Smooth muscle cell (in vitro differentiated cells): Measurements from ENCODE around the gene BUD31. TPM values are rescaled to one million over a fixed set of nuclear protein-coding genes. Genes with fewer than 3 reads are reported as not detected.
A peak's percentile ranks its signal among the peaks of the same experiment; 100 is the strongest.

Experiments
- DNase-seq: peaks from one replicate; lab custom pipeline; 2025; ENCODE audit not compliant: unreplicated experiment; lab: John Stamatoyannopoulos, UW
- H2AFZ ChIP-seq: fragments of 200-600 bp; sonication (generic); 2 replicates; pipeline ENCODE4 v1.6.0; 2016; ENCODE audit warnings: antibody characterized with exemption, low read depth, mild to moderate bottlenecking
- H3F3A ChIP-seq: fragments of 200-600 bp; sonication (generic); 2 replicates; pipeline ENCODE4 v1.6.0; 2017; ENCODE audit warnings: antibody characterized with exemption, low read depth
- H3K27ac ChIP-seq: fragments of 200-600 bp; sonication (generic); 2 replicates; pipeline ENCODE4 v1.5.1; 2016; ENCODE audit warnings: low read depth, mild to moderate bottlenecking
- H3K27me3 ChIP-seq: fragments of 200-600 bp; sonication (generic); 2 replicates; pipeline ENCODE4 v1.6.1; 2016; ENCODE audit warnings: low read depth, mild to moderate bottlenecking
- H3K36me3 ChIP-seq: fragments of 200-600 bp; sonication (generic); 2 replicates; pipeline ENCODE4 v1.5.1; 2016; ENCODE audit warnings: low read depth
- H3K4me1 ChIP-seq: fragments of 200-600 bp; sonication (generic); 2 replicates; pipeline ENCODE4 v1.5.1; 2016; ENCODE audit warnings: low read depth
- H3K4me2 ChIP-seq: fragments of 200-600 bp; sonication (generic); 2 replicates; pipeline ENCODE4 v1.6.0; 2016; ENCODE audit warnings: mild to moderate bottlenecking
- H3K4me3 ChIP-seq: fragments of 200-600 bp; sonication (generic); 2 replicates; pipeline ENCODE4 v1.5.1; 2016; ENCODE audit warnings: mild to moderate bottlenecking
- H3K79me2 ChIP-seq: fragments of 200-600 bp; sonication (generic); 2 replicates; pipeline ENCODE4 v1.6.0; 2016; ENCODE audit warnings: low read depth, mild to moderate bottlenecking
- H3K9ac ChIP-seq: fragments of 200-600 bp; sonication (generic); 2 replicates; pipeline ENCODE4 v1.6.0; 2016; ENCODE audit warnings: low read depth
- H3K9me3 ChIP-seq: fragments of 200-600 bp; sonication (generic); replicated peaks from 2 replicates; pipeline ENCODE4 v1.5.1; 2016; ENCODE audit warnings: low read depth
- H4K20me1 ChIP-seq: fragments of 200-600 bp; sonication (generic); 2 replicates; pipeline ENCODE4 v1.6.0; 2016; ENCODE audit warnings: low read depth
- CTCF ChIP-seq: fragments of 200-600 bp; sonication (generic); IDR thresholded peaks from 2 replicates; pipeline ENCODE4 v1.5.1; 2017; ENCODE audit warnings: borderline replicate concordance, mild to moderate bottlenecking, antibody characterized with exemption; ENCODE audit not compliant: insufficient read depth, poor library complexity, severe bottlenecking
- WGBS: methylation state at CpG from one replicate; pipeline ENCODE4 v1.1.7; 2016; ENCODE audit warnings: low lambda C conversion rate; 5-methylcytosine and 5-hydroxymethylcytosine counted together
- polyA plus RNA-seq: library from polyadenylated mRNA; unstranded; fragments of >200 nt; fragmentation: Nextera tagmentation; extraction: Ambion mirVana; gene quantifications from 2 replicates; pipeline ENCODE4 v1.2.1, GENCODE V29; 2016
- total RNA-seq: library from RNA; depleted of rRNA; stranded (reverse); fragments of >200 nt; gene quantifications from 2 replicates; pipeline ENCODE4 v1.2.3, GENCODE V29; 2014

BUD31 gene
- total and polyA plus RNA-seq, 2 experiments from 2014 or later = 97.2 to 249 TPM

DNA sequence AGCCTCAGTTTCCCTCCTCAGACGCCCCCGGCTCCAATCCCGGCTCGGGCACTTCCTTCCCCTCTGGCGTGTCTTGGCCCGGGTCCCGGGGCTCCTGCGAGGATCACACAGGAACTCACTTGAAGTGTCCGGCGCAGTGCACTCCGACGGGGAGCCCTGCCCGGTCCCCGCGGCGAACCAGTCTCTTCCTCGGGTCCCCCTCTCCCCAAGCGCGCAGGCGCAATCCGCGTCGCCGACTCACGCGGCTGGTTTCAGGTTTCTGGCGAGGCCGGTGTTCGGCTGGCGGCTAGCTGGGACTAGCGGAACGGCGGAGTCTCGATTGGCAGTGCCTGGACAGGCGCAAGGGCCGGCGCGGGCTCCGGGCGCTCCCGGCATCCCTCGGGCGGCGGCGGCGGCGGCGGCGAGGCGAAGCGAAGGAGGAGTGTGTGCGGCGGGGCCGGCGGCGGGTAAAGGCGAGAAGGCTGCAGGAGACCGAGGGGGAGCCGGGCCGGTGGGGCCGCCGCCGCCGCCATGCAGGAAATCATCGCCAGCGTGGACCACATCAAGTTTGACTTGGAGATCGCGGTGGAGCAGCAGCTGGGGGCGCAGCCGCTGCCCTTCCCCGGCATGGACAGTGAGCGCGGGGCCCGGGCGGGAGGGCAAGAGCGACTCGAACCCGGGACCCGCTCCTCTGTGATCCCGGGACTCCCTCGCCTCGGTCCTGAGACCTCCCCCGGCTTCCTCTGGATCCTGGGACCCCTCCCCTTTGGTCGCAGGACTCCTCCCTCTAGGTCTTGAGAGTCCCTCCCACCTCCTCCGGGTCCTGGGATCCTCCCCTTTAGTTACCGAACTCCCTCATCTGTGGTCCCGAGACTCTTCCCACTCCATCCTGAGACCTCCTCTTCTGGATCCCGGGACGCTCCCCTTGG lies 30.1 kb downstream of the BUD31 start, which contains the start of the genes CPSF4 and PTCD1:
Gene CPSF4, plus strand, starts transcription at position 371 of the 908 bp plus-strand sequence. Its CDS starts 140 bp downstream, at position 511.
Gene PTCD1, minus strand, starts transcription at position 226 of the 908 bp plus-strand sequence. CDS start 3,556 bp downstream, outside the sequence.
- Histone ChIP-seq H3K4me3 (peak within 1 kb of the TSS; percentile 84), H3K79me2 (peaks cover 46% of the 10 kb centered on the region), H3K4me1 (peaks cover 12% of the 10 kb centered on the region), H3K27me3 (no peaks in the 10 kb centered on the region), H3K9me3 (no peaks in the 10 kb centered on the region), H3F3A (no peaks in the 10 kb centered on the region), H3K27ac (peak within 1 kb of the TSS; percentile 61), H3K9ac (peak within 1 kb of the TSS; percentile 85), H2AFZ (peak within 1 kb of the TSS; percentile 82), H3K36me3 (no peaks in the 10 kb centered on the region), H3K4me2 (peak within 1 kb of the TSS; percentile 87), H4K20me1 (peaks cover 18% of the 10 kb centered on the region)
- WGBS = 1% methylated on average over 58 of the region's 89 CpGs
- no peak for TF ChIP-seq CTCF
- peak; percentile 91 for DNase-seq

GRCh38 chr7:99440195-99440594 lies 31.4 kb downstream of the BUD31 start:
- peaks cover 46% of the 10 kb centered on the region for H3K79me2 ChIP-seq

GRCh38 chr7:99446096-99446495 lies 37.3 kb downstream of the BUD31 start:
- H3K79me2 ChIP-seq = peaks cover 4% of the 10 kb centered on the region
- no peaks in the 10 kb centered on the region for H3K9me3 ChIP-seq
- no peak for DNase-seq
- peaks cover 5% of the 10 kb centered on the region for H3K36me3 ChIP-seq
- H3K4me1 ChIP-seq = no peaks in the 10 kb centered on the region
- no peak for TF ChIP-seq CTCF
- H3K4me3 ChIP-seq = no peak overlapping the region
- H2AFZ ChIP-seq = no peak overlapping the region
- no peaks in the 10 kb centered on the region for H3K27me3 ChIP-seq
- H3F3A ChIP-seq = no peaks in the 10 kb centered on the region
- no peak overlapping the region for H3K4me2 ChIP-seq
- WGBS = 96% methylated on average over 4 of the region's 4 CpGs
- H3K9ac ChIP-seq = no peak overlapping the region
- H3K27ac ChIP-seq = no peak overlapping the region
- peaks cover 29% of the 10 kb centered on the region for H4K20me1 ChIP-seq

More at GRCh38 chr7:99440195-99440594, 31.4 kb downstream of the BUD31 start:
- 71% methylated on average over 9 of the region's 9 CpGs for WGBS
- Histone ChIP-seq H3K27me3 (no peaks in the 10 kb centered on the region), H3K36me3 (no peaks in the 10 kb centered on the region), H3K4me1 (peaks cover 12% of the 10 kb centered on the region), H3K9ac (peak overlapping the region; percentile 75), H3K27ac (peak overlapping the region; percentile 61), H2AFZ (no peak overlapping the region), H3F3A (no peaks in the 10 kb centered on the region), H3K4me3 (peak overlapping the region; percentile 84), H4K20me1 (peaks cover 18% of the 10 kb centered on the region), H3K4me2 (peak overlapping the region; percentile 87), H3K9me3 (no peaks in the 10 kb centered on the region)
- DNase-seq = no peak
- no peak for TF ChIP-seq CTCF
